AG08395 (cell line): ENCODE results near the gene MSI2.

Experiments
- DNase-seq: peaks from one replicate; pipeline ENCODE4 v3.0.0; 2012; ENCODE audit warnings: mixed read lengths, low spot score

The MSI2 gene

GRCh38 chr17:57416369-57416768 is 160.0 kb downstream of the MSI2 start:
- no peak for DNase-seq

GRCh38 chr17:57417956-57418355 is 161.6 kb downstream of the MSI2 start:
- DNase-seq, result no peak

GRCh38 chr17:57418463-57419246 is 162.3 kb downstream of the MSI2 start:
- DNase-seq, result no peak

- no peak for DNase-seq
Measured at GRCh38 chr17:57419940-57420550, 163.7 kb downstream of the MSI2 start.

GRCh38 chr17:57420734-57421717 is 164.7 kb downstream of the MSI2 start:
- peak; percentile 27 for DNase-seq

- peak; percentile 80 for DNase-seq
Measured at GRCh38 chr17:57422574-57423164, 166.3 kb downstream of the MSI2 start.

- no peak for DNase-seq
Measured at GRCh38 chr17:57423541-57423940, 167.2 kb downstream of the MSI2 start.

- no peak for DNase-seq
Measured at GRCh38 chr17:57424273-57424672, 167.9 kb downstream of the MSI2 start.

- no peak for DNase-seq
Measured at GRCh38 chr17:57424777-57425188, 168.5 kb downstream of the MSI2 start.

GRCh38 chr17:57425431-57425830 is 169.1 kb downstream of the MSI2 start:
- DNase-seq, result no peak

- DNase-seq, result no peak
Measured at GRCh38 chr17:57425903-57426880, 169.9 kb downstream of the MSI2 start.

GRCh38 chr17:57429966-57430365 is 173.6 kb downstream of the MSI2 start:
- DNase-seq, result no peak

GRCh38 chr17:57431415-57431814 is 175.1 kb downstream of the MSI2 start:
- no peak for DNase-seq

- DNase-seq, result no peak
Measured at GRCh38 chr17:57432507-57433277, 176.4 kb downstream of the MSI2 start.

- no peak for DNase-seq
Measured at GRCh38 chr17:57433452-57433851, 177.1 kb downstream of the MSI2 start.

GRCh38 chr17:57434361-57434760 is 178.0 kb downstream of the MSI2 start:
- DNase-seq, result no peak

GRCh38 chr17:57436565-57436964 is 180.2 kb downstream of the MSI2 start:
- no peak for DNase-seq

- DNase-seq, result no peak
Measured at GRCh38 chr17:57438066-57438731, 181.9 kb downstream of the MSI2 start.

- DNase-seq, result no peak
Measured at GRCh38 chr17:57439651-57440050, 183.3 kb downstream of the MSI2 start.
